ENCODE measurements around the gene KLHL29.

The KLHL29 gene

GRCh38 chr2:23584054-23584745 lies 199.2 kb downstream of the KLHL29 start:
- Histone ChIP-seq H3K27me3 (no peaks in the 10 kb centered on the region), H3K36me3 (no peaks in the 10 kb centered on the region), H3K9me3 (no peaks in the 10 kb centered on the region), H3K4me1 (0 out of 2 replicates have a peak, but pooled peaks cover 2% of the 10 kb centered on the region), H3K4me3 (ENCODE audit: low read depth, low read length) (no peak overlapping the region)
- DNase-seq = no peak
- no peak for TF ChIP-seq CTCF (IDR thresholded peaks at IDR 0.05; ENCODE audit: low read depth, low read length)

- DNase-seq = no peak
- TF ChIP-seq CTCF (IDR thresholded peaks at IDR 0.05; ENCODE audit: low read depth, low read length) = no peak
- no peaks in the 10 kb centered on the region for H3K27me3 ChIP-seq
- 0 out of 2 replicates have a peak, but pooled peaks cover 2% of the 10 kb centered on the region for H3K4me1 ChIP-seq
- H3K36me3 ChIP-seq = no peaks in the 10 kb centered on the region
- no peaks in the 10 kb centered on the region for H3K9me3 ChIP-seq
- H3K4me3 ChIP-seq (ENCODE audit: low read depth, low read length) = no peak overlapping the region
Measured at GRCh38 chr2:23585273-23586170, 200.5 kb downstream of the KLHL29 start.

- Histone ChIP-seq H3K36me3 (no peaks in the 10 kb centered on the region), H3K27me3 (no peaks in the 10 kb centered on the region), H3K4me1 (0 out of 2 replicates have a peak, but pooled peaks cover 2% of the 10 kb centered on the region), H3K4me3 (ENCODE audit: low read depth, low read length) (no peak overlapping the region), H3K9me3 (no peaks in the 10 kb centered on the region)
- DNase-seq = no peak
- TF ChIP-seq CTCF (IDR thresholded peaks at IDR 0.05; ENCODE audit: low read depth, low read length) = no peak
Measured at GRCh38 chr2:23586741-23587306, 201.8 kb downstream of the KLHL29 start.

GRCh38 chr2:23587341-23587880 lies 202.4 kb downstream of the KLHL29 start:
- Histone ChIP-seq H3K4me1 (0 out of 2 replicates have a peak, but pooled peaks cover 2% of the 10 kb centered on the region), H3K4me3 (ENCODE audit: low read depth, low read length) (no peak overlapping the region), H3K9me3 (no peaks in the 10 kb centered on the region), H3K27me3 (no peaks in the 10 kb centered on the region), H3K36me3 (no peaks in the 10 kb centered on the region)
- no peak for DNase-seq
- TF ChIP-seq CTCF (IDR thresholded peaks at IDR 0.05; ENCODE audit: low read depth, low read length) = no peak

GRCh38 chr2:23588106-23588505 lies 203.1 kb downstream of the KLHL29 start:
- DNase-seq = no peak
- H3K9me3 ChIP-seq = no peaks in the 10 kb centered on the region
- no peaks in the 10 kb centered on the region for H3K27me3 ChIP-seq
- no peak overlapping the region for H3K4me3 ChIP-seq (ENCODE audit: low read depth, low read length)
- no peak for TF ChIP-seq CTCF (IDR thresholded peaks at IDR 0.05; ENCODE audit: low read depth, low read length)
- H3K36me3 ChIP-seq = no peaks in the 10 kb centered on the region
- H3K4me1 ChIP-seq = 0 out of 2 replicates have a peak, but pooled peaks cover 2% of the 10 kb centered on the region
